Measurements from ENCODE around the gene ANG. TPM values are rescaled to one million over a fixed set of nuclear protein-coding genes. Genes with fewer than 3 reads are reported as not detected.

ANG gene
- total RNA-seq, 1 experiment from 2014 or later = 3.2 TPM

DNA sequence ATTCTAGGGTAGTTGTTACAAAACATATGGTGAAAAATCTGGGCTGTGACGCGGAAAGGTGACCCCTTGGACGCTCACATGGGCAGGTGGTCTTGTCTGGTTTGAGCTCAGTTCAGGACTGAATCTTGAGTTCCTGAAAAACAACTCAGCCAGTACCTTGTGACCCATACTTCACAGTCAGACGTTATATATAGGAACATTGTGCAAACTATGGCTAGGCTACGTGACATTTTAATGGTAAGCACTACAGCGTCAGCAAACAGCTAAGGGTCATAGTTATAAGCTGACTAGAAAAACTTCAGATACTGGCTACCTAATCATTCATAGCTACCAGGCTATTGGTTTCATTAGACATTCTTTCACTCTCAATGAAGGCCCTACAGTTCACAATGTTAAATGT lies 42.3 kb downstream of the ANG start:
- H3K9ac ChIP-seq (ENCODE audit: extremely low read depth, insufficient read length, low read length) = no peak overlapping the region
- H3K4me2 ChIP-seq (ENCODE audit: insufficient read depth, insufficient read length, low read length) = no peak overlapping the region
- no peak overlapping the region for H2AFZ ChIP-seq (ENCODE audit: low read length)
- no peak overlapping the region for H3K23ac ChIP-seq (ENCODE audit: insufficient read length, low read depth, low read length)
- WGBS (ENCODE audit: extremely low coverage, insufficient read length, low lambda C conversion rate) = no CpG with 5 or more reads among the region's 6 CpGs
- no peaks in the 10 kb centered on the region for H3K79me1 ChIP-seq (ENCODE audit: insufficient read depth, low read depth, low read length, poor library complexity, severe bottlenecking)
- no peaks in the 10 kb centered on the region for H3K79me2 ChIP-seq (ENCODE audit: insufficient read depth, low read length)
- TF ChIP-seq, protein P1, sequence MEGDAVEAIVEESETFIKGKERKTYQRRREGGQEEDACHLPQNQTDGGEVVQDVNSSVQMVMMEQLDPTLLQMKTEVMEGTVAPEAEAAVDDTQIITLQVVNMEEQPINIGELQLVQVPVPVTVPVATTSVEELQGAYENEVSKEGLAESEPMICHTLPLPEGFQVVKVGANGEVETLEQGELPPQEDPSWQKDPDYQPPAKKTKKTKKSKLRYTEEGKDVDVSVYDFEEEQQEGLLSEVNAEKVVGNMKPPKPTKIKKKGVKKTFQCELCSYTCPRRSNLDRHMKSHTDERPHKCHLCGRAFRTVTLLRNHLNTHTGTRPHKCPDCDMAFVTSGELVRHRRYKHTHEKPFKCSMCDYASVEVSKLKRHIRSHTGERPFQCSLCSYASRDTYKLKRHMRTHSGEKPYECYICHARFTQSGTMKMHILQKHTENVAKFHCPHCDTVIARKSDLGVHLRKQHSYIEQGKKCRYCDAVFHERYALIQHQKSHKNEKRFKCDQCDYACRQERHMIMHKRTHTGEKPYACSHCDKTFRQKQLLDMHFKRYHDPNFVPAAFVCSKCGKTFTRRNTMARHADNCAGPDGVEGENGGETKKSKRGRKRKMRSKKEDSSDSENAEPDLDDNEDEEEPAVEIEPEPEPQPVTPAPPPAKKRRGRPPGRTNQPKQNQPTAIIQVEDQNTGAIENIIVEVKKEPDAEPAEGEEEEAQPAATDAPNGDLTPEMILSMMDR (conservative IDR thresholded peaks at IDR 0.05) = no peak
- no peak overlapping the region for H3K18ac ChIP-seq (ENCODE audit: insufficient read length, low read depth, low read length)
- Mint-ChIP-seq H3K36me3 (ENCODE audit: insufficient read depth in 1 of 3, low read depth in 3 of 3) (no peaks in the 10 kb centered on the region), H3K27me3 (ENCODE audit: low read depth) (peaks cover 12% of the 10 kb centered on the region), H3K27ac (no peak overlapping the region), H3K4me3 (no peak overlapping the region), H3K4me1 (peaks cover 6 to 15% of the 10 kb centered on the region in 2 experiments; a peak in 3 of 4 replicates), H3K9me3 (no peaks in the 10 kb centered on the region)
- H4K20me1 ChIP-seq (ENCODE audit: control insufficient read depth, insufficient read depth, insufficient read length) = no peaks in the 10 kb centered on the region
- H2BK12ac ChIP-seq (ENCODE audit: insufficient read length, low read depth, low read length) = no peak overlapping the region
- no peak overlapping the region for H2BK5ac ChIP-seq (ENCODE audit: insufficient read length, low read length)
- H3K27ac ChIP-seq (ENCODE audit: insufficient read length, low read depth, low read length) = no peak overlapping the region
- H3K14ac ChIP-seq (ENCODE audit: insufficient read depth, low read length) = no peak overlapping the region
- no peak overlapping the region for H2AK5ac ChIP-seq (ENCODE audit: insufficient read length, low read length)
- H3K23me2 ChIP-seq (ENCODE audit: insufficient read length, low read depth, low read length, poor library complexity, severe bottlenecking) = no peaks in the 10 kb centered on the region
- no peaks in the 10 kb centered on the region for H3K9me3 ChIP-seq (ENCODE audit: control insufficient read depth, low read depth, low read length)
- no peak overlapping the region for H3T11ph ChIP-seq (ENCODE audit: low read length)
- no peaks in the 10 kb centered on the region for H3K4me1 ChIP-seq (ENCODE audit: insufficient read depth, low read length)
- no peaks in the 10 kb centered on the region for H3K27me3 ChIP-seq (ENCODE audit: insufficient read depth, low read length)
- no peak overlapping the region for H4K91ac ChIP-seq (ENCODE audit: insufficient read length, low read depth, low read length)
- no peak overlapping the region for H4K8ac ChIP-seq (replicated peaks; ENCODE audit: insufficient read length, low read depth, low read length)
- H3K56ac ChIP-seq (ENCODE audit: insufficient read length, low read depth, low read length) = no peak overlapping the region
- H2BK120ac ChIP-seq (ENCODE audit: low read depth, low read length, poor library complexity, severe bottlenecking) = no peak overlapping the region
- H3K4ac ChIP-seq (ENCODE audit: low read depth, low read length) = no peak overlapping the region
- no peak overlapping the region for H2BK20ac ChIP-seq (ENCODE audit: low read depth, low read length, poor library complexity, severe bottlenecking)
- no peak overlapping the region for H2BK15ac ChIP-seq (ENCODE audit: low read depth, low read length)
- DNase-seq = no peak
- H4K5ac ChIP-seq (ENCODE audit: insufficient read length, low read depth, low read length) = no peak overlapping the region

All from H9 (cell line).